IPS-20b (cell line): Measurements from ENCODE around the gene FHAD1.

Source experiments
- H3K27ac ChIP-seq: one replicate; pipeline ENCODE4 v1.5.1; 2013; ENCODE audit warnings: low read length
- H3K27me3 ChIP-seq: 2 replicates; pipeline ENCODE4 v1.6.1; 2013; ENCODE audit warnings: mild to moderate bottlenecking, low read length, inconsistent platforms; ENCODE audit not compliant: insufficient read depth
- H3K36me3 ChIP-seq: 2 replicates; pipeline ENCODE4 v1.6.1; 2013; ENCODE audit warnings: low read depth, mild to moderate bottlenecking, inconsistent platforms, low read length, moderate library complexity; ENCODE audit not compliant: insufficient read depth
- H3K4me1 ChIP-seq: 2 replicates; pipeline ENCODE4 v1.6.1; 2013; ENCODE audit warnings: mild to moderate bottlenecking, control low read depth, inconsistent platforms, low read length, moderate library complexity; ENCODE audit not compliant: insufficient read depth
- H3K4me3 ChIP-seq: 2 replicates; pipeline ENCODE4 v1.5.1; 2013; ENCODE audit warnings: mild to moderate bottlenecking, low read length, inconsistent platforms
- H3K9ac ChIP-seq: 2 replicates; pipeline ENCODE4 v1.6.1; 2013; ENCODE audit warnings: low read depth, mild to moderate bottlenecking, inconsistent platforms, low read length, moderate library complexity
- H3K9me3 ChIP-seq: 2 replicates; pipeline ENCODE4 v1.6.1; 2013; ENCODE audit warnings: mild to moderate bottlenecking, low read depth, low read length, inconsistent platforms; ENCODE audit not compliant: insufficient read depth

FHAD1 gene

DNA sequence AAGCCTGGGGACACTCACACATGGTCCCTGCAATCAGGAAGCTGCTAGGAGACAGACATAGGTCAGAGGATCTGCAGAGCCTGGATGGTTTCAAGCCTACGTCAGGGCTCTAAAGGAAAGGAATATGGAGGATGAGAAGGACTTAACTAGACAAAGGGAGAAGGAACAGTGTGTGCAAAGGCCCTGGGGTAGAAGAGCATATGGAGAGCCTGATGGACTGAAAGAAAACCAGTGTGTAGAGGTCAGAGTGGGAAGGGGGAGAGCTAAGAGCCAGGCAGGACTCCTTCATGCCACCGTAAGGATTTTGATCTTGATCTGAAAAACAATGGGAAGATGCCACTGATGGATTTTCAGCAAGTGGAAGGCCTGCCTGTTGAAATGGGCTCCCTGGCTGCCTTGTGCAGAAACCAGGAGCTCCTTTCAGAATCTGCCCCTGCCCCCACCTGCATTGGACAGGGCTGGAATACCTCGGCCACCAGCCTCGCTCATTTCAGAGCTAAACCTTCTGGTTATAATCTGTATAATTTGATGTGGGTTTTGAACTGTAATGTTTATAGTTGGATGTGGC is 8.6 kb downstream of the FHAD1 start:
- Histone ChIP-seq H3K9me3 (no peaks in the 10 kb centered on the region; the same call in 1 of the 2 replicates), H3K27ac (no peak overlapping the region), H3K27me3 (no peaks in the 10 kb centered on the region), H3K9ac (no peak overlapping the region), H3K36me3 (no peaks in the 10 kb centered on the region), H3K4me3 (no peak overlapping the region), H3K4me1 (no peaks in the 10 kb centered on the region)

DNA sequence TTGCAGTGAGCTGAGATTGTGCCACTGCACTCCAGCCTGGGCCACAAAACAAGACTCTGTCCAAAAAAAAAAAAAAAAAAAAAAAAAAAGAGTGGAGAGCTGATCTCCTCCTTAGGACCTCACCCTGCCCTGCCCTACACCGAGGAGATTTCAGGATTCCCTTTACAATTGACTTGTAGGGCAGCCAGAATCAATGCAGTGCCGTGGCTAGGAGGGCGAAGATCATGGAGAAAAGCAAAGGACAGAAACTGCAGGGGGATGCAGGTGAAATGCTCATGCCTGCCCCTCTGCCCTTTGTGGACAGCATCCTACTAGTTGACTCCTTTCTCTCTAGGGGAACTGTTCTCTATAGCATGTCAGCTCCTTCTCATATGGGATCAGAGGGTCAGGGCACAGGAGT is 9.6 kb downstream of the FHAD1 start:
- no peak overlapping the region for H3K4me3 ChIP-seq
- no peak overlapping the region for H3K9ac ChIP-seq
- no peaks in the 10 kb centered on the region; the same call in 1 of the 2 replicates for H3K27me3 ChIP-seq
- no peaks in the 10 kb centered on the region for H3K4me1 ChIP-seq
- no peaks in the 10 kb centered on the region; the same call in 1 of the 2 replicates for H3K9me3 ChIP-seq
- no peaks in the 10 kb centered on the region for H3K36me3 ChIP-seq
- H3K27ac ChIP-seq, result no peak overlapping the region

DNA sequence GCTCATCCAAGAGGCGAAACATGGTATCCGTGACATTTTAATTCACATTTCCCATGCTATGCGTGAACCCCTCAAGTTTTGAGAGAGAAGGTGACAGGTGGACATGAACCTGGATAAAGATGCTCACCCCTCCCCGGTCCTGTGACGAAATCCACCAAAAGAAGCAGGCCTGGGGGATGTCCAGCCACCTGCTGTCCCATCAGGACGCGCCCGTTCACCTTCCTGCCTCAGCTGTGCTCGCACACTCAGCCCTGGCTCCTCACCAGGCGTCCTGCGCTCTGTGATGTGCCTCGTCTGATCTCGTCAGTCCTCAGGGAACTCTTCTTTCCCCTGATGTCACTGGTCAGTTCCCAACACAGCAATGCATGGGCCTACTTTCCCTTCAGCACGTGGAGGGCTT is 10.3 kb downstream of the FHAD1 start:
- H3K4me3 ChIP-seq, result no peak overlapping the region
- no peak overlapping the region for H3K27ac ChIP-seq
- H3K9me3 ChIP-seq, result no peaks in the 10 kb centered on the region
- no peaks in the 10 kb centered on the region for H3K36me3 ChIP-seq
- no peaks in the 10 kb centered on the region; the same call in 1 of the 2 replicates for H3K27me3 ChIP-seq
- no peak overlapping the region for H3K9ac ChIP-seq
- H3K4me1 ChIP-seq, result no peaks in the 10 kb centered on the region

DNA sequence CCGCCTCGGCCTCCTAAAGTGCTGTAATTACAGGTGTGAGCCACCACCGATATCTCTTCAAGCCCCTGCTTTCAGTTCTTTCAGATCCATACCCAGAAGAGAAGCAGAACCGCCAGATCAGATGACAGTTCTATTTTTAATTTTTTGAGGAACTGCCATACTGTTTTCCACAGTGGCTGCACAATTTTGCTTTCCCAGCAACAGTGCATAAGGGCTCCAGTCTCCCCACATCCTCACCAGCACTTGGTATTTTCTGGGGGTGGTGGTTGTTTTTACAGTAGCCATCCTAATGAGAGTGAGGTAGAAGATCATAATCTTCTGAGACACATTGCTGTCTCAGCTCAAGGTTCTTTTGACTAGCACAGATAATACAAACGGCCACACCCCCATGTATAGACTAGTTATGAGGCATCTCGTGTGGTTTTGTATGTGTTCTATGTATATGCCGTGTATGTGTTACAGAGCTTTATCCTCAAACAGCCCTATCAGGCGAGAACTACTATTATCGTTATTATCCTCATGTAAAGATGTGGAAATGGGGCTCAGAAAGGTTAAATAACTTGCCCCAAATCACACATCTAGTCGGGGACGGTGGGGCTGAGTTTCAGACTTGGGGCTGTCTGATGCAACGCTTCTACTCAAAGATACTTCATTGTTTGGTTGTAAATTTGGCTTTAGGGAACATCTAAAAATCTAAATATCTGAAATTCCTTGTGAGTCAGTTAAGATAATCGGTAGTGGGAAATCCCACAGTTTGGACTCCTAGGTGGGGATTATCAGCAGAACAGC is 12.0 kb downstream of the FHAD1 start:
- no peak overlapping the region for H3K4me3 ChIP-seq
- no peaks in the 10 kb centered on the region for H3K4me1 ChIP-seq
- no peaks in the 10 kb centered on the region for H3K9me3 ChIP-seq
- no peaks in the 10 kb centered on the region for H3K36me3 ChIP-seq
- H3K27me3 ChIP-seq, result no peaks in the 10 kb centered on the region; the same call in 1 of the 2 replicates
- no peak overlapping the region for H3K9ac ChIP-seq
- H3K27ac ChIP-seq, result no peak overlapping the region

DNA sequence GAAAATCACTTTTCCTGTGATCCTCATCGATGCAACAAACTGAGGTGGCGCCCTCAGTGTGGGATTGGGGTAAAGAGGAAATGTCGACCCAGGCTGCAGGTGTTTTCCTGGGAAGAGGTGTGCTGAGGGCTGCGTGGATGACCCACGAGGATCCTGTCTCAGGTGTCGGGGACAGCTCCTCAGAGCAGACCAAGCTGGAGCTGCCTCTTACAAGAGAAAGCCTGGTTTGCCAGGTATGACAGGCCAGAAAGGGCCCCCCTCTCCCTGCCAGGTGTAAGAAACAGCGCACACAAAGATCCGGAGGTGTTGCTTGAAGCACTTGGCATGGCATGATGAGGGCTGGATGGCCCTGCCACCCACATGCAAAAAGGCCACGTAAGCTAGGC is 12.6 kb downstream of the FHAD1 start:
- no peaks in the 10 kb centered on the region for H3K9me3 ChIP-seq
- H3K4me3 ChIP-seq, result no peak overlapping the region
- no peak overlapping the region for H3K9ac ChIP-seq
- no peaks in the 10 kb centered on the region for H3K4me1 ChIP-seq
- H3K27me3 ChIP-seq, result no peaks in the 10 kb centered on the region; the same call in 1 of the 2 replicates
- H3K27ac ChIP-seq, result no peak overlapping the region
- no peaks in the 10 kb centered on the region for H3K36me3 ChIP-seq

DNA sequence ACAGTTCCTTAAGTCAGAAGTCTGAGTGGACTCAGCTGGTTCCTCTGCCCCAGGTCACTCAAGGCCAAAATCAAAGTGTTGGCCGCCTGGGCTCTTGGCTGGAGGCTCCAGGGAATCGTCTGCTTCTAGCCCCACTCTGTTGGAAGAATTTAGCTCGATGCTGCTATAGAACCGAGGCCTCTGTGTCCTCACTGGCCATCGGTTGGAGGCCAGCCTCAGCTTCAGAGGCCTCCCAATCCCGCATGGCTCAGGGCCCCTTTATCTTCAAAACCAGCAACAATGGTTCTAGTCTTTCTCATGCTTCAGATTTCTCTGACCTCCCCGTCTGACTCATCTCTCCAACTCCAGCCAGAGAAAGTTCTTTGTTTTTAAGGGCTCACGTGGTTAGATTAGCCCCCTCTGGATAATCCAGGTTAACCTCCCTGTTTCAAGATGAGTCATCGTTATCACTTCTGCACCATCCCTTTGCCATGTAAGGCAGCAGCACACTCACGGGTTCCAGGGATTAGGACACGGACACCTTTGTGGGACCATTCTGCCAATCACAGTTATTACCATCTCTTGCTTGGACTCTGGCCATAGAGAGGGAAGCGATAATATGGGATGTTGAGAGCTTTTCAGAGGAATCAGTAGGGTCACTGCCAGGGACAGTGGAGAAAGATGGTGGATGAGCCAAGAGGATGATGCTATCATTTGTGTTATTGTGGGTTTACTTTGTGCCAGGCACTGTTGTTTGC is 13.6 kb downstream of the FHAD1 start:
- Histone ChIP-seq H3K27me3 (no peaks in the 10 kb centered on the region; the same call in 1 of the 2 replicates), H3K9me3 (no peaks in the 10 kb centered on the region), H3K9ac (no peak overlapping the region), H3K36me3 (no peaks in the 10 kb centered on the region), H3K27ac (no peak overlapping the region), H3K4me1 (no peaks in the 10 kb centered on the region), H3K4me3 (no peak overlapping the region)

DNA sequence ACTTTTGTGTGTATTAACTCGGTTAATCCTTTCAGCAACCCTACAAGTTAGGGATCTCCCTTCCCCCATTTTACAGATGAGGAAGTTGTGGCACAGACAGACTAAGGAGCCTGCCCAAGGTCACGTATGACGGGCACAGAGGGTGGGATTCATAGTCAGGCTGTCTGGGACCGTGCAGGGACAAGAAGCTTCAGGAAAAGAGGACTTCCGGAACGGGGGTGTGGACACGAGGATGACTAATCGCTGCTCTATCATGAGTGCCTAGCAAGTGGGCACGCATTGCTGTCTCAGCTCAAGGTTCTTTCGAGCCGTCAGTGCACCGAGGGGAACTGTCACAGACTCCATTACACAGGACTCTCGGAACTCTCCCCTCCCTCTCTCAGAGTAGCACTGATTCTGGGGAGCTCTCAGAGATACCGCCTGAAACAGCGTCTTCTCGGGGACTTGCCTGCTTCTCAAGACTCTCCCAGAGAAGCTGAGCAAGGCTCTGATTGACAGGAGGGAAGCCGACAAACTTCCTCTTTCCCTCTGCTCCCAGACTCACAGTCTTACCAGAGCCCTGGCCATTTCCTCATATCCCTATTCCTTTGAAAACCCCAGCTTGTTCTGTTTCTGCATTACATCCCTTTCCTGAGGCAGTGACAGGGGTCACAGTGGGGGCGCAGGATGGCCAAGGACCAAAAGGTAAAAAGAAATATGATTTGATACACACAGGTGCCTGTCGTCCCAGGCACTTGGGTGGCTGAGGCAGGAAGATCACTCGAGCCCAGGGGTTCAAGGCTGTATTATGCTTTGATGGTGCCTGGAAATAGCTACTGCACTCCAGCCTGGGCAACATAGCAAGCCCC is 14.4 kb downstream of the FHAD1 start:
- no peak overlapping the region for H3K4me3 ChIP-seq
- H3K36me3 ChIP-seq, result no peaks in the 10 kb centered on the region
- H3K9ac ChIP-seq, result no peak overlapping the region
- H3K9me3 ChIP-seq, result no peaks in the 10 kb centered on the region
- no peaks in the 10 kb centered on the region for H3K4me1 ChIP-seq
- no peak overlapping the region for H3K27ac ChIP-seq
- H3K27me3 ChIP-seq, result no peaks in the 10 kb centered on the region; the same call in 1 of the 2 replicates

DNA sequence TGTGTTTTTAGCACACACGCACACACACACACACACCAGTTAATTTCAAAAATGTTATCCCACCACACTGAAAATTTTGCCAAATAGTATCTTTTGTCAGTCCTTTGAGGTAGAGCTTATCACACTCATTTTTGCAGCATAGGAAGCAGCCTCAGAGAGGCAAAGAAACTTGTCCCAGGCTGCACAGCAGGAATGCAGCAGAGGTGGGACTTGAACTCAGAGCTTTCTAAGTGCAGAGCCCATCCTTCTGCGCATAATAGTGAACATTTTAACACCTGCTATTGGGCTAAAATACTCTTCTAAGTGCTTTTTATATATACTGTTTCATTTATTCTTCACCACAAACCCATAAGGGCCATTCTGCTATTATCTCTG is 15.0 kb downstream of the FHAD1 start:
- Histone ChIP-seq H3K9me3 (no peaks in the 10 kb centered on the region), H3K4me3 (no peak overlapping the region), H3K9ac (no peak overlapping the region), H3K27me3 (no peaks in the 10 kb centered on the region; the same call in 1 of the 2 replicates), H3K36me3 (no peaks in the 10 kb centered on the region), H3K4me1 (no peaks in the 10 kb centered on the region), H3K27ac (no peak overlapping the region)

DNA sequence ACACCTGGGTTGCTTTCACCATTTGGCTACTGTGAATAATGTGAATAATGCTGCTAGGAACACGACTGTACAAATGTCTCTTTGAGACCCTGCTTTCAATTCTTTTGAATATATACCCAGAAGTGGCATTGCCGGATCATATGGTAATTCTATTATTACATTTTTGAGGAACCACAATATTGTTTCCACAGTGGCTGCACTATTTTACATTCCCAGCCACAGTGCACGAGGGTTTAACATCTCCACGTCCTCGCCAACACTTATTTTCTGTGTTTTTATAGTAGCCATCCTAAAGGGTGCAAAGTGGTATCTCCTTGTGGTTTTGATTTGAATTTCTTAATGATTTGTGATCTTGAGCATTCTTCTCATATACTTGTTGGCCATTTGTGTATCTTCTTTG is 15.7 kb downstream of the FHAD1 start:
- no peaks in the 10 kb centered on the region; the same call in 1 of the 2 replicates for H3K27me3 ChIP-seq
- no peak overlapping the region for H3K9ac ChIP-seq
- H3K27ac ChIP-seq, result no peak overlapping the region
- no peak overlapping the region for H3K4me3 ChIP-seq
- no peaks in the 10 kb centered on the region for H3K36me3 ChIP-seq
- no peaks in the 10 kb centered on the region for H3K9me3 ChIP-seq
- H3K4me1 ChIP-seq, result no peaks in the 10 kb centered on the region

DNA sequence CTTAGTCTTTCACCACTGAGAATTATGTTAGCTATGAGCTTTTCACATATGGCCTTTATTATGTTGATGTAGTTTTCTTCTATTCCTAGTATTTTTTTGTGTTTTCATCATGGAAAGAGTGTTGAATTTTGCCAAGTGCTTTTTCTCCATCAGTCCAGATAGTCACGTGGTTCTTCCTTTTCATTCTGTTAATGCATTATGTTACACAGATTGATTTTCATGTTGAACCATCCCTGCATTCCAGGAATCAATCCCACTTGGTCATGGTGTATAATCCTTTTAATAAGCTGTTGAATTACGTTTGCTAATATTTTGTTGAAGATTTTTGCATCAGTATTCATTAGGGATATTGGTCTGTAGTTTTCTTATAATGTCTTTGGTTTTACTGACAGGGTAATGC is 17.7 kb downstream of the FHAD1 start:
- H3K4me3 ChIP-seq, result no peak overlapping the region
- H3K27me3 ChIP-seq, result no peaks in the 10 kb centered on the region; the same call in 1 of the 2 replicates
- no peaks in the 10 kb centered on the region for H3K9me3 ChIP-seq
- no peak overlapping the region for H3K9ac ChIP-seq
- no peak overlapping the region for H3K27ac ChIP-seq
- no peaks in the 10 kb centered on the region for H3K4me1 ChIP-seq
- no peaks in the 10 kb centered on the region for H3K36me3 ChIP-seq

DNA sequence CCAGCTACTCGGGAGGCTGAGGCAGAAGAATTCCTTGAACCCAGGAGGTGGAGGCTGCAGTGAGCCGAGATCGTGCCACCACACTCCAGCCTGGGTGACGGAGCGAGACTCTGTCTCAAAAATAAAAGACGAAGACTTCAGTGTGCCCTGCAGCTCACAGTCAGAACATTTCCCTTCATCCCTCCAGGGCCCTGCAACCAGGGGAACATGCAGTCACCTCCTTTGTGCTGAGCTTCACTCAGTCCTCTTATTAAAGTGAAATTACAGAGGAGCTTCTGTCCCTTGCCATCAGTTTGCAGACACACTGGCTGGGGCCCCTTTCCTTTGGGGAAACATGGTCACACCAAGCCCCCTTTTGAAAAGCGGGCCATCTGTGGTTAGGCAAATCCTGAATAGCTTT is 24.2 kb downstream of the FHAD1 start:
- Histone ChIP-seq H3K4me1 (no peaks in the 10 kb centered on the region), H3K4me3 (no peak overlapping the region), H3K27me3 (peaks cover 7% of the 10 kb centered on the region; the same call in 1 of the 2 replicates), H3K9me3 (no peaks in the 10 kb centered on the region), H3K36me3 (no peaks in the 10 kb centered on the region), H3K27ac (no peak overlapping the region), H3K9ac (no peak overlapping the region)
